ENCODE results near the gene PLAC8L1.

PLAC8L1 gene

GRCh38 chr5:146042628-146043279 lies 62.6 kb downstream of the PLAC8L1 start:
- DNase-seq (ENCODE audit: low spot score), result no peak

DNA sequence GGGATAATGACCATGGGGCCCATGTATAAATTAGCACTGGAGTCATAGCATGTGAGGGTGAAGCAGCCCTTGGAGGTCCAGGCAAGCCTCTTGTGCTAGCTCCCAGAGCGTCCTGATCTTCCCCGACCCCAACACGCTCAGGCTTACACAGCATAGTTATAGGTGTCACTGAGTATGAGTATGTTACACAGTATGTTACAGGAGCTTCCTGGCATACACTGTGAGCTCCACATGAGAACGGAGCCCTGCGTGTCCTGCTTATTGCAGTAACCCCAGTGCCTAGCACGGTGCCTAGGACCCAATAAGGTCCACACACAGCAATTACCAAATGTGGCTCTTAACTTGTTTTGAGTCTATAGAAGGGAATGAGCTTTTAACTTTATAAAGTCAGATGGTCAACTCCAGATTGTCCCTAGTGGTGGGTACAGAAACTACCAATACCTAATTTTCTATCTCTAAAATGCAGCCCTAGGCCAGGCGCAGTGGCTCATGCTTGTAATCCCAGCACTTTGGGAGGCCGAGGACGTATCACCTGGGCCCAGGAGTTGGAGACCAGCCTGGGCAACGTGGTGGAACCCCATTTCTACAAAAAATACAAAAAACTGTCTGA lies 64.1 kb downstream of the PLAC8L1 start:
- DNase-seq (ENCODE audit: low spot score), result no peak

GRCh38 chr5:146040527-146040926 lies 64.8 kb downstream of the PLAC8L1 start:
- DNase-seq (ENCODE audit: low spot score), result no peak

- DNase-seq (ENCODE audit: low spot score), result no peak
Observed at GRCh38 chr5:146039420-146039819, 66.0 kb downstream of the PLAC8L1 start.

DNA sequence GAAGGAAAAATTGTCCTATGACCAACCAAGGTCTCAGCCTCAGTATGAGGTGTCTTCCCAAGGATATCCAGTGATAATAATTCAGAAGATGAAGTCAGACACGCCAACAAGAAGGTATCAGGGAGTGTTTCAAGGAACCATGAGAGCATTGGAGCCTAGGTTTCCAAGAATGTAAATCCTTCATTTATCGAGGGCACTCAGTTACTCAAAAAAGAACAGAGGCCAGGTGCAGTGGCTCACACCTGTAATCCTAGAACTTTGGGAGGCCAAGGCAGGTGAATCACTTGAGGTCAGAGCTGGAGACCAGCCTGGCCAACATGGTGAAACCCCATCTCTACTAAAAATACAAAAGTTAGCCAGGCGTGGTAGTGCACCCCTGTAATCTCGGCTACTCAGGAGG lies 70.8 kb downstream of the PLAC8L1 start:
- DNase-seq (ENCODE audit: low spot score), result no peak
